Brain microvascular endothelial cell (primary cell): ENCODE measurements around the gene CNPY1.

Experiments used
- DNase-seq: peaks from one replicate; pipeline ENCODE4 v3.0.0-alpha.2; 2020
- H3K27ac ChIP-seq: fragments of 250-450 bp; sonication (Bioruptor Pico); 2 replicates; pipeline ENCODE4 v1.5.1; 2020; ENCODE audit warnings: mild to moderate bottlenecking, moderate library complexity
- H3K27me3 ChIP-seq: fragments of 250-450 bp; sonication (Bioruptor Pico); replicated peaks from 2 replicates; pipeline ENCODE4 v1.5.1; 2020; ENCODE audit warnings: mild to moderate bottlenecking
- H3K36me3 ChIP-seq: fragments of 250-450 bp; sonication (Bioruptor Pico); replicated peaks from 2 replicates; pipeline ENCODE4 v1.5.1; 2020; ENCODE audit warnings: mild to moderate bottlenecking
- H3K4me3 ChIP-seq: 2 replicates; pipeline ENCODE4 v1.5.1; 2011; ENCODE audit warnings: low read depth, mild to moderate bottlenecking, control low read depth, low read length, moderate library complexity
- CTCF ChIP-seq: IDR thresholded peaks from 2 replicates; pipeline ENCODE4 v1.5.1; 2011; ENCODE audit warnings: low read depth, mild to moderate bottlenecking, moderate library complexity, low read length, control low read depth, inconsistent platforms; ENCODE audit errors: missing control alignments
- in situ Hi-C: cut with HindIII; loops from 2 replicates; pipeline ENCODE4 v1.10.0; 2017; ENCODE audit warnings: low sequenced_read_pairs, low pct_ligation_motif_present

CNPY1 gene

GRCh38 chr7:155509725-155510551 is 36.4 kb downstream of the CNPY1 start:
- H3K27me3 ChIP-seq, result peaks cover 62% of the 10 kb centered on the region
- in situ Hi-C loops, result no loop called here
- DNase-seq, result no peak
- no peak for TF ChIP-seq CTCF
- H3K27ac ChIP-seq, result no peak overlapping the region
- H3K36me3 ChIP-seq, result no peaks in the 10 kb centered on the region
- H3K4me3 ChIP-seq, result no peak overlapping the region

GRCh38 chr7:155509359-155509724 is 37.0 kb downstream of the CNPY1 start:
- no peak overlapping the region for H3K4me3 ChIP-seq
- H3K27me3 ChIP-seq, result peaks cover 66% of the 10 kb centered on the region

GRCh38 chr7:155508376-155509358 is 37.7 kb downstream of the CNPY1 start:
- Histone ChIP-seq H3K4me3 (no peak overlapping the region), H3K27me3 (peaks cover 66% of the 10 kb centered on the region), H3K36me3 (no peaks in the 10 kb centered on the region), H3K27ac (no peak overlapping the region)
- DNase-seq, result no peak
- no peak for TF ChIP-seq CTCF
- in situ Hi-C loops, result no loop called here

More at GRCh38 chr7:155509359-155509724, 37.0 kb downstream of the CNPY1 start:
- no peak for TF ChIP-seq CTCF
- Histone ChIP-seq H3K27ac (no peak overlapping the region), H3K36me3 (no peaks in the 10 kb centered on the region)
- in situ Hi-C loops, result no loop called here
- no peak for DNase-seq

- peaks cover 69% of the 10 kb centered on the region for H3K27me3 ChIP-seq
- H3K27ac ChIP-seq, result no peak overlapping the region
- in situ Hi-C loops, result no loop called here
- DNase-seq, result no peak
- no peak overlapping the region for H3K4me3 ChIP-seq
- no peak for TF ChIP-seq CTCF
- H3K36me3 ChIP-seq, result no peaks in the 10 kb centered on the region
These were observed 38.8 kb downstream of the CNPY1 start for GRCh38 chr7:155507576-155507975.

- Histone ChIP-seq H3K27ac (no peak overlapping the region), H3K27me3 (peaks cover 69% of the 10 kb centered on the region), H3K36me3 (no peaks in the 10 kb centered on the region), H3K4me3 (no peak overlapping the region)
- in situ Hi-C loops, result no loop called here
- no peak for TF ChIP-seq CTCF
- DNase-seq, result no peak
These were observed 39.5 kb downstream of the CNPY1 start for GRCh38 chr7:155506854-155507337.
